Measurements from ENCODE around the gene CFAP58. TPM values are rescaled to one million over a fixed set of nuclear protein-coding genes. Genes with fewer than 3 reads are reported as not detected.
A peak's percentile ranks its signal among the peaks of the same experiment; 100 is the strongest.

The CFAP58 gene
- total RNA-seq, 4 donors from 2014 or later, result 0.20 to 0.21 TPM; not detected in 2

- peaks cover 0 to 17% (median 3%) of the 10 kb centered on the region in 4 donors for H3K4me1 ChIP-seq
- H3K9me3 ChIP-seq, result no peaks in the 10 kb centered on the region
- no peak for TF ChIP-seq CTCF (IDR thresholded peaks at IDR 0.05)
- no peak for TF ChIP-seq EP300 (IDR thresholded peaks at IDR 0.05)
- TF ChIP-seq POLR2A (IDR thresholded peaks at IDR 0.05), result no peak
- H3K36me3 ChIP-seq, result no peaks in the 10 kb centered on the region
- DNase-seq (ENCODE audit: low spot score in 2 of 2), result no peak
- no peak overlapping the region for H3K27ac ChIP-seq
- no peak overlapping the region for H3K4me3 ChIP-seq
- H3K27me3 ChIP-seq, result peaks cover 0 to 1% of the 10 kb centered on the region in 2 donors
- 94 to 95% methylated on average over 3 of the region's 3 CpGs for WGBS, 2 donors
Measured at GRCh38 chr10:104478380-104478779, 124.7 kb downstream of the CFAP58 start.

DNA sequence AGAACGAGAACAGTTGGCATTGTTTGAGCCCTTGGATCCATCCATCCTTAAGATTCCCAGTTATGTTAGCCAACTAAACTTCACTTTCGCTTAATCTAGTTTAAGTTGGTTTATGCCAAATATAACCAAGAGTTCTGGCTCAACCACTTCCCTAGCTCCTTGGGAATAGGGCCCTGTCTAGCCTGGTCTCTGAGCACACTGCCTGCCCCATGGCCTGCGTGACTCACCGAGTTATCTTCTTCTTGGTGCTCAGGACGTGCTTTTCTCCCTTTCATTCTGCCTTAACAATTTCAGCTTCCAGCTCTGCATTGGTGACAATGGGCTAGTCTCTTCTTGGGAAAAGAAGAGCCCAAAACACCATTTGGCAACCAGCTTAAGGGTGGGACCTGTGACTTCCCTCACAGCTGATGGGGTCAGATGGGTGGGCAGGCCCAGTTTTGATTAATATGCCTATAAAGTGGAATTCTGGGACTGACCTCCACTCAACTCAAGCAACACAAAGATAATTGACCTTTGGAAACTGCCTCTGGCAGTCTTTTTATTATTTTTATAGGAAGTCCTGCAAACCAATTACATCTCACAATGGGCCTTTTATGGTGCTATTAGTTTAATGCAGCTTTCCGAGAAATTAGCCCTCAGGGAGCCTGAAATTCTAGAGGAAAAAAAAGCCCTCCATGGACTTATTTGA is 126.4 kb downstream of the CFAP58 start:
- Histone ChIP-seq H3K9me3 (no peaks in the 10 kb centered on the region), H3K27ac (peak overlapping the region in 2 of 4 donors; percentile 24 to 69), H3K4me3 (no peak overlapping the region), H3K27me3 (no peaks in the 10 kb centered on the region), H3K4me1 (peaks cover 0 to 17% (median 3%) of the 10 kb centered on the region in 4 donors), H3K36me3 (no peaks in the 10 kb centered on the region)
- WGBS, 2 donors, result 25 to 37% methylated on average over 5 of the region's 6 CpGs
- TF ChIP-seq POLR2A (IDR thresholded peaks at IDR 0.05), result no peak
- TF ChIP-seq CTCF (IDR thresholded peaks at IDR 0.05), result no peak
- TF ChIP-seq EP300 (IDR thresholded peaks at IDR 0.05), result no peak
- no peak for DNase-seq (ENCODE audit: low spot score in 2 of 2)

GRCh38 chr10:104480797-104481196 is 127.2 kb downstream of the CFAP58 start:
- DNase-seq (ENCODE audit: low spot score in 2 of 2), result no peak
- peaks cover 0 to 17% (median 3%) of the 10 kb centered on the region in 4 donors for H3K4me1 ChIP-seq
- H3K9me3 ChIP-seq, result no peaks in the 10 kb centered on the region
- no peaks in the 10 kb centered on the region for H3K27me3 ChIP-seq
- no peak overlapping the region for H3K4me3 ChIP-seq
- no peak overlapping the region for H3K27ac ChIP-seq
- no peak for TF ChIP-seq EP300 (IDR thresholded peaks at IDR 0.05)
- TF ChIP-seq CTCF (IDR thresholded peaks at IDR 0.05), result no peak
- no peak for TF ChIP-seq POLR2A (IDR thresholded peaks at IDR 0.05)
- 55 to 65% methylated on average over 2 to 3 of the region's 3 CpGs for WGBS, 2 donors
- no peaks in the 10 kb centered on the region for H3K36me3 ChIP-seq

GRCh38 chr10:104483582-104483981 is 129.9 kb downstream of the CFAP58 start:
- Histone ChIP-seq H3K4me3 (no peak overlapping the region), H3K27ac (no peak overlapping the region), H3K27me3 (no peaks in the 10 kb centered on the region), H3K4me1 (peaks cover 0 to 20% (median 3%) of the 10 kb centered on the region in 4 donors), H3K9me3 (no peaks in the 10 kb centered on the region), H3K36me3 (no peaks in the 10 kb centered on the region)
- TF ChIP-seq POLR2A (IDR thresholded peaks at IDR 0.05) (no peak), CTCF (IDR thresholded peaks at IDR 0.05) (no peak), EP300 (IDR thresholded peaks at IDR 0.05) (no peak)
- 82% methylated on average over 6 of the region's 6 CpGs for WGBS, 2 donors
- no peak for DNase-seq (ENCODE audit: low spot score in 2 of 2)

DNA sequence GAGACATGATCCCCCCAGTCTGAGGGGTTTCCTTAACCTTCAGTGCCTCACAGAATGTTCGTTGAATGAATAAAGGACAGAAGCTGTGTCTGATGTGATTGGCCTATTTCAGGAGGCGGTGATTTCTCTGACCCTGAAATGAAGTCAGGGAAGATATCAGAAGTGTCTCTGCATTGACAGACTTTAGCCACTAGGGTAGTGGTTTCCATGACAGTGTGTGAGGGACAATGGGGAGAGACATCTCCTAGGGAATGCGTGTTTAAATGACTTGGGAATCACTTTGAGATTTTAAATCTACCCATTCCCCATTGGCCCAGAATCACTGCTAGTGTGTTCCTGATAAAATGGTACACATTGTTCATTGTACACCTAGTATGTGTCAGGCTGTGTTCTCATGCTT is 132.0 kb downstream of the CFAP58 start:
- Histone ChIP-seq H3K36me3 (no peaks in the 10 kb centered on the region), H3K4me3 (no peak overlapping the region), H3K4me1 (peaks cover 0 to 12% (median 0%) of the 10 kb centered on the region in 4 donors), H3K27ac (no peak overlapping the region), H3K9me3 (no peaks in the 10 kb centered on the region), H3K27me3 (no peaks in the 10 kb centered on the region)
- TF ChIP-seq EP300 (IDR thresholded peaks at IDR 0.05), result no peak
- no peak for TF ChIP-seq CTCF (IDR thresholded peaks at IDR 0.05)
- no peak for TF ChIP-seq POLR2A (IDR thresholded peaks at IDR 0.05)
- DNase-seq (ENCODE audit: low spot score in 2 of 2), result no peak
- 78 to 91% methylated on average over 3 of the region's 3 CpGs for WGBS, 2 donors
